IPS DF 4.7 (cell line): ENCODE data around the gene NELFB.

Experiments
- DNase-seq: peaks from one replicate; pipeline ENCODE4 v3.0.0-alpha.2; 2013; ENCODE audit warnings: low spot score; ENCODE audit errors: extremely low read depth

Gene NELFB

GRCh38 chr9:137267933-137268355 lies 12.8 kb downstream of the NELFB start:
- DNase-seq = no peak

DNA sequence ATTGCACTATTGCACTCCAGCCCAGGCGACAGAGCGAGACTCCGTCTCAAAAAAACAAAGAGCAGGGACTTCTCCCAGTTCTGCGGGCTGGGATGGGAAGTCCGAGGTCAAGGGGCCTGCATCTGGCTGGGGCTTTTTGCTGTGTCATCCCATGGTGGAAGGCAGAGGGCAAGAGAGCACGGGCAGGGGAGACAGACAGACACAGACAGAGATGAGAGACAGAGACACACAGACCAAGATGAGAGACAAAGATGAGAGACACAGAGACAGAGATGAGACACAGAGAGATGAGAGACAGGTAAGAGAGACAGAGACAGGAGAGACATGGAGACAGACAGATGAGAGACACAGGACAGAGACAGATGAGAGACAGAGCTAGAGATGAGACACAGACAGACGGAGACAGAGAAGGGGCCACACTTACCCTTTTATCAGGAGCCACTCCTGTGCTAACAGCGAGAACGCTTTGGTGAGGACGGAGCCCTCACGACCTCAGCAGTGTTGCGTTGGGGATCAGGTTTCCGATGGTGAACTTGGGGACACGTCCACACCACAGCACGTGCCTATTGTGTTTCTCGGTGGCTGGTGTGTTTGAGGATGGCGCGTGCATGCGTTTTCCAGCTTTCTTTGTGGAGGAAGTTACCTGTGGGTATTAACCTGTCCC lies 13.5 kb downstream of the NELFB start:
- DNase-seq = no peak

GRCh38 chr9:137269231-137269772 lies 14.2 kb downstream of the NELFB start:
- DNase-seq = no peak

- no peak for DNase-seq
These were observed 16.0 kb downstream of the NELFB start for GRCh38 chr9:137270929-137271695.

DNA sequence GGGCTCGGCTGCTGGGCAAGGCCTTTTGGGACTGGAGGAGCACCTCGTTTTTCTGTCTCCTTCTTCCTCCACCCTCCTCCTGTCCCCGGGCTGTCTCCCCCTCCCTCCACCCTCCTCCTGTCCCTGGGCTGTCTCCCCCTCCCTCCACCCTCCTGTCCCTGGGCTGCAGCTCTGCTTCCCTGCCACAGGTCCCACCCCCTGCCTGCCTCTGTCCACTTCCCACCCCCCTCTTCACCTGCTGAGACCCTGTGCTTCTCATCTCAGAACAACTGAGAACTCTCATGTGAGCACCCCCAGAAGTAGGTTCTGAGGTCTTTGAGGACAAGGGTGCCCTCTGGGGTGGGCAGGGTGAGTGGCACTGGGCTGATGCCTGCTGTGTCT lies 16.6 kb downstream of the NELFB start:
- DNase-seq = no peak

DNA sequence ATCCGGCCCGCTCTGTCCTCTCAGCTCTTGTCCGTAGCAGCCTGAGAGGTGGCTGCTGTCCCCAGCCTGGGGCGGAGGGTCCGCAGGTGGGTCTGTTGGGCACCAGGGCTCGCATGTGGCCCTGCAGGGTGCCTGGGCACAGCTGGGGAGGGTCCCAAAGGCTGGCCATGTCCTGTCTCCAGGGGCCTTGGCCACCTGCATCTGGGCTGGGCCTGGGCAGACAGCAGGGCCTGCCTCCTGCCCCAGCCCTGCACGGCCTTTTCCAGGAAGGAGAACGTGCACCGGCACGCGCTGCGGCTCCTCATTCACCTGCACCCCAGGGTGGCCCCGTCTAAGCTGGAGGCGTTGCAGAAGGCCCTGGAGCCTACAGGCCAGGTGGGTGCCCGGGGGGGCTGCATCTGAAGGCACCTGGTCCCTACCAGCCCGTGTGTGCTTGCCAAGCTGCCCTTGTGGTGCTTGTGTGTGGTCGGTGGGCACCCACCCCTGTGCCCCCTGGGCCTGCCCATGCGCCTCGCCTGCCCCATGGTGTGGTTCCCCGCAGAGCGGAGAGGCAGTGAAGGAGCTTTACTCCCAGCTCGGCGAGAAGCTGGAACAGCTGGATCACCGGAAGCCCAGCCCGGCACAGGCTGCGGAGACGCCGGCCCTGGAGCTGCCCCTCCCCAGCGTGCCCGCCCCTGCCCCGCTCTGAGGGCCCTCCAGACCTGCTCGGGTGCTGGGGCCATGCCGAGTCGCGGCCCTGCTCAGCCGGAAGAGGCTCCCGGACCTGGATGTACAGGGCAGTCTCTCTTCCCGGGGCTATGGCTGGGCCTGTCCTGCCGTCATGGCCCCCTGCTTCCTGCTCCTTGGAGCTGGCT lies 17.3 kb downstream of the NELFB start:
- DNase-seq = no peak

- no peak for DNase-seq
These were observed 18.0 kb downstream of the NELFB start for GRCh38 chr9:137273095-137273490.

DNA sequence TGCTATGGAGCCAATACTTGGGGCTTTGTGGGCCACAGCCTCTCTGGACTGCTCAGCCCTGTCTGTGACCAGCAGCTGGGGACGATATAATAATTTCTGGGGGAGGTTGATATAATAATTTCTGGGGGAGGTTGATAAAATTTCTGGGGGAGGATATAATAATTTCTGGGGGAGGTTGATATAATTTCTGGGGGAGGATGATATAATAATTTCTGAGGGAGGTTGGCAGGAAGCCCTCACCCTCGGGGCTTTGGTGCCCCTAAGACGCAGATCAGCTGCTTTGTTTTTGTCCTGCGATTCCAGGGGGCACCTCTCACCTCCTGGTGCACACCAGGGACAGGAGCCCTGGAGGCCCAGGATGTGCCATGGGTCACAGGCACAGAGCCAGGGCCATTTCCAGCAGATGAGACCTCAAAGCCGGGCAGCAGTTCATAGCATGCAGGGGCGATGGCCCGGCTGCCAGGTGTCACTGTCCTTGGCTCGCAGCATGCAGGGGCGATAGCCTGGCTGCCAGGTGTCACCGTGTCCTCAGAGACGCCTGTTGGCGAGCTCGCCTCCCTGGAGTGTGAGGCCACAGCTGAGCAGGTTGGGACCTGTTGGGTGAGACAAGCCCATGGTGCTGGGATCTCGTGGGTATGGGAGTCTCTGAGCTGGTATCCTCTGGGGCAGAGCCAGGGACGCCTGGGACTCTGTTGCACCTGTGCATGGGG lies 18.6 kb downstream of the NELFB start:
- no peak for DNase-seq

DNA sequence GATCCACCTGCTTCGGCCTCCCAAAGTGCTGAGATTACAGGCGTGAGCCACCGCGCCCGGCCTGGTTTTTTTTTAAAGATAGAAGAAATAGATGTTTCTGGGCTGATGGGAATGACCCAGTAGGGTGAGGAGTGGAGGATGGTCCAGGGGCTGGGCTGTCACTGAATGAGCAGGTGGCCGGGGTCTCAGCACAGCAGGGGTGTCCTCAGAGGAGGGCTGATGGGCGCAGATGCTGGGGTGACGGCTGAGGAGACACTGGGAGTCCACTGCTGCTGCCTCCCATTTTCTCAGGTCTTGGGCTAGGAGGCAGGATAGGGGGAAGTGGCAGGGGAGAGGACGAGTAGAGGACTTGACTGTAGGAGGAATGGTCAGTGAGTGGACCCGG lies 20.1 kb downstream of the NELFB start:
- no peak for DNase-seq

DNA sequence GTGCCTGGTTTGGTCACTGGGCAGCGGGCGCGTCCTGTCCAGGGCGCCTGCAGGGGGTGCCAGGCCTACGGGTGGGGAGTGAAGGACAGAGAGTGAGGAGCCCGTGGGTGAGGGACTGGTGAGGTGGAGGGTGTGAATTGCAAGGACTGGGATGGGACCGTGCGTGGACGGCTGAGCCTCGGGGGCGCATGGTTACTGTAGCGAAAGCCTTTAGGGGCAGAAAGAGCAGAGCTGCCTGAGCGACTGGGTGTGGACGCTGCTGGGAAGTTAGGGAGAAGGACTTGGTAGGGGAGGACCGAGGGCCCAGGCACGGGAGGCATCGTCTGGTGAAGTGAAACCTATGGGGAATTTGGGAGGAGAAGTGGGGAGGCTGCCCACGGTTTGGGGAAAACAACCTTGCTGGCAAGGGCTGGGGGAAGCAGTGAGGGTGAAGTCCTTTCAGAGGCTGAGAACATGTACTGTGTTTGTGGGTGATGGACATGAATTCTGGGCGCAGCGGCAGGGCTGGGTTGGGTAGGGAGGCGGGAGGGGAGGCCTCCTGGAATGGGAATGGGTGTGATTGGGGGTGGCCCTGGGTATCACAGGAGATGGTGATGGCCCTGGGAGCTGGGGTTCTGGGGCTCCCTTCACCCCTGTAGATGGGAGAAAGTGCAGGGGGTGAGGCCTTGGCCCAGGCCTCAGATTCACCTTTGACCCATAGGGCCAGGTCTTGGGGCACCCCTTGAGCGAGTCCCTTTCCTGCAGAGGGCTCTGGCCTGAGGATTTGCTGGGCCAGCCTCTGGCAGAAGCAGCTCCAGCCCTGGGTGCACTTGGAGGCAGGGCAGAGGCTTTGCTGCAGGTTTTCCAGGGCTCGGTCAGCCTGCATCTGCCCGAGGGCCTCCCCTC lies 20.7 kb downstream of the NELFB start:
- no peak for DNase-seq

GRCh38 chr9:137276473-137277328 lies 21.6 kb downstream of the NELFB start:
- no peak for DNase-seq

DNA sequence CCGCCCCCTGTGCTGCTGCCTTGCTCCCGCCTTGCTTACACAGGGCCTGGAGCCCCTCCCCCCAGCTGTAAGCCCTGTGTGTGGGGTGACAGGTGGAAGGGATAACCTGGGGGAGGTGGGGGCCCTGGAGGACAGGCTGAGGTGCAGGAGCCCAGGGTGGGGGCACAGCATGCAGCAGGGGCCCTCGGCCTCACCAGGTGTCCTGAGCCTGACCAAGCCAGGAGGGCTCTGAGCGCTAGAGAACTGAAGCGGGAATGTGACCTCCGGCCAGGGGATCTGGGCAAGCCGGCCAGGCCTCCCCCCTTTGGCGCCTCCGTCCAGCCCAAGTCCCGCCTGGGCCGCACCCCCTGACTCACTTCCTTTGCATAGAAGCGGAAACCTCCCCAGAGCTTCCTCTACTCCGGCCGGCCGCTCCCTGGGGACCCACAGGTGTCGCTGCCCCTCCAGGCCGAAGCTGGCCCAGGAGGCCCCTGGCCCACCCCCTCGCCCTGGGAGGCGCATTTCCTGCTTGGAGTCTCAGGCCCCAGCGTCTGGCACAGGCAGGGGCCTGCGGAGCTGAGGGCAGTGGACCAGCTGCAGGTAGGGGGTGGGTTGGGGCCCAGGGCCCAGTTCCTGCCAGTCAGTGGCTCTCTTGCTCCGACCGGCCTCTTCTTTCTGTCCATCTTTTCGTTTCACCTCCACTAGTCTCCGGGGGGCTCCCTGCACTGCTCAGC lies 22.4 kb downstream of the NELFB start, which contains the start of gene TOR4A:
TSS of gene TOR4A (plus strand) at position 398 of the 713 bp plus-strand sequence. CDS start 964 bp downstream, outside the sequence.
- no peak for DNase-seq

- no peak for DNase-seq
These were observed 23.1 kb downstream of the NELFB start for GRCh38 chr9:137278061-137278701.

DNA sequence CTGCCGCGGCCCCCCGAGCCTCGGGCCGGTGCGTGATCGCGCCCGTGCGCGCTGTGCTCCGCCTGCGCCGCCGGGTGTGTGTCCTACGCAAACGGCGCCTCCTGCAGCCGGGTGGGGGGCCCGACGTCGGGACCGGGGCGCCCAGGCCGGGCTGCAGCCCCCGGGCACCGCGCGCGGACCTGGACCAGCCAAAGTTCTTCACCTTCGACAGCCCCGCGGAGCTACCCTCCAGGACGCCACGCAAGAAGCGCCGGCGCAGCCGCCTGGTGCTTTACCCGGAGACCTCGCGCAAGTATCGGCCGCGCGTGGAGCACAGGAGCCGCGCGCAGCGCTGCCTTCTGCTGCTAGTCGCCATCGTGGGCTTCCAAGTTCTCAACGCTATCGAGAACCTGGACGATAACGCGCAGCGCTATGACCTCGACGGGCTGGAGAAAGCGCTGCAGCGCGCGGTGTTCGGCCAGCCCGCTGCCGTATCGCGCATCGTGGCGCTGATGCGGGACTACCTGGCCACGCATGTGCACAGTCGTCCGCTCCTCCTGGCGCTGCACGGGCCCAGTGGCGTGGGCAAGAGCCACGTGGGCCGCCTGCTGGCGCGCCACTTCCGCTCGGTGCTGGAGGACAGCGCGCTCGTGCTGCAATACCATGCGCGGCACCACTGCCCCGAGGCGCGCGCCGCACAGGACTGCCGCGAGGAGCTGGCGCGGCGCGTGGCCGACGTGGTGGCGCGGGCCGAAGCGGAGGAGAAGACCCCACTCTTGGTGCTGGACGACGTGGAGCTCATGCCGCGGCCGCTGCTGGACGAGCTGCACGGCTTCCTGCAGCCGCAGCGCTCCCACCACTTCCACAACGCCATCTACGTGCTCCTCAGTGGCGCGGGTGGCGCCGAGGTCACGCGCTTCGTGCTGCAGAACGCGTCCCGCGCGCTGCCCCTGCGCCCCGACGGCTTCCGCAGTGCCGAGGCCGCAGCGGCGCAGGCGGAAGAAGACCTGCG lies 23.9 kb downstream of the NELFB start:
- no peak for DNase-seq

DNA sequence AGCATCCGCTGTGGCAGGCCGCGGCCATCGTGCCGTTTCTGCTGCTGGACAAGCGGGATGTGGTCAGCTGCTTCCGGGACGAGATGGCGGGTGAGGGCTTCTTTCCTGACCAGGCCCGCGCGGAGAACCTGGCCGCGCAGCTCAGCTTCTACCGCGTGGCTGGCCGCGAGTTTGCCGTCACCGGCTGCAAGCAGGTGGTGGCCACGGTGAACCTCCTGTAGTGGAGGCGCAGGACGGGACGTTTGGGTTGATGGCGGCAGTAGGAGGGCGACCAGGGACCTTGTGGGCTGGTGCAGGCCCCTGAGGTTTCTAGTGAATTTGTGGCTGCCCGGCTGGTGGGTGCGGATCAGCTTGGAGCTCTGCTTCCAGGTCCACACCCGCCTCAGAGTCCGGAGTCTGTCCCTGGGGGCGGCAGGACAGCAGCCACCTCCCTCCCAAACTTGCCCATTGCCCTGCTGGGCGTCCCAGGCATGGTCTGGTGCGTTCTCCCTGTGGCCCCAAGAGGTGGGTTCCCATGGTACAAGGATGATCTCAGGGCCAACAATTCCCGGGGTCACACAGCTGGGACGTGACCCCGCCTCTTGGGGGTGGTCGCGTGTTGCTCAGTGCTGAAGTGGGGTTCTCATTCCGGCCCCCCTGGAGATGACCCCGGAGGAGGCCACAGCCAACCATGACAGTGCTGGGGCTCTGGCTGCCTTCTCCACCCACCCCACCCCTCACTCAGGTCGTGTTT lies 24.8 kb downstream of the NELFB start:
- DNase-seq = no peak
